HCEC 1CT (cell line): ENCODE results near the gene ZNF892.
A peak's percentile ranks its signal among the peaks of the same experiment; 100 is the strongest.
"Not testable (repeated sequence)": the region's sequence is repeated elsewhere in the genome, so short reads cannot be mapped to it uniquely, and the experiment has no call there.

Experiments
- DNase-seq: peaks from one replicate; pipeline ENCODE4 v3.0.0-alpha.2; 2017

ZNF892 gene

DNA sequence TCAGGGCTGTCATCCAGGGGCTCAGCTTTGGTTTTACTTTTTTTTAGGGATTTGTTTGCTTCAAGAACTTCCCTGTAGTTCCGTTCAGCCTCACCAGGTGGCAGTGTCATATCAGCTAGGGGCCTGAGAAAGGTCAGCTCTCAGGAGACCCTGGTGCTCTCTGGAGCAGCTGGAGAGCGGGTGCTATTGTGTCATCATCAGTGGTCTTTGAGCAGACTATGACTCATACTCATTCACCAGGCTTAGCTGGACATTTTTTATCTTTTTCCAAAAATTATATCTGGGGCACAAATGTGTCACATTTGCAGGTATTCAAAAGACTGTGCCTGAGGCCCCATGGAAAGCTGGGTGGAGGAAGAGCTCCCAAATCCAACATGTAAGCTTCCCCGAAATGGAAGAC lies 24.4 kb downstream of the ZNF892 start:
- peak; percentile 78 for DNase-seq

DNA sequence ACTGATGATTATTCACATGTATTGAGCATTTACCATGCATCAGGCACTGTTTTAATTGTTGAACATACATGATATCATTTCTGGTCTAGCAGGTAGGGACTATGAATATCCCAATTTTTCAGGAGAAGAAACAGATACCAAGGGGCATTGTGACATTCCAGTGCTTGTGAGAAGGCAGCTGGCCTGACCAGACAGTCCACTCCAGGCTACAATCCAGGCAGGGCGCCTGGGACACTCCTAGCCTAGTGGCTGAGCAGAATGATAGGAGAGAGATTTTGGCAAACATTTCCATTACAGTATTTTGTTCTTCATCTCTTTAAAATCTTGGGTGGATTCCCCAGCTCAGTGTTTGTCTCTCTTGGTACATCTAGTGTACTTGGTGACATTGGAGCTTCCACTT lies 24.9 kb downstream of the ZNF892 start:
- DNase-seq = no peak

DNA sequence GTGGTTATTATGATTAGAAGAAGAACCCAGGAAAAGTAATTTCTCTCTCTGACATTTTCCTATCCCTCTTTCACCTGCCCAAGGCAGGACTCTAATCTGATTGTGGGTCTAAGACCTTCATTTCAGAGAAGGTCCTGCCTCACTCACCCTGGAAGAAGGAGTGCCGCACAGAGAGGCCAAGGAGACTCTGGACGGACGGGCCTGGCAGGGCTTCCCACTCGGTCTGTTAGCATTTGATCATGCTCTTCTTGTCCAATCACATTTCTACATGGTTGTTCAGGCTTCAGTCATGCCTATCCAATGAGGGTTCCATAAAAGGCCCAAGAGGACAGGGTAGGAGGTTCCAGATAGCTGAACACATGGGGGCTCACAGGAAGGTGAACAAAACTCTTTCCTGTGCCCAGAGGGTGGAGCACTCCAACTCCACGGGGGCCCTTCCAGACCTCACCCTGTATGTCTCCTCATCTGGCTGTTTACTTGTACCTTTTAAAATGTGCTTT lies 27.0 kb downstream of the ZNF892 start:
- no peak for DNase-seq

DNA sequence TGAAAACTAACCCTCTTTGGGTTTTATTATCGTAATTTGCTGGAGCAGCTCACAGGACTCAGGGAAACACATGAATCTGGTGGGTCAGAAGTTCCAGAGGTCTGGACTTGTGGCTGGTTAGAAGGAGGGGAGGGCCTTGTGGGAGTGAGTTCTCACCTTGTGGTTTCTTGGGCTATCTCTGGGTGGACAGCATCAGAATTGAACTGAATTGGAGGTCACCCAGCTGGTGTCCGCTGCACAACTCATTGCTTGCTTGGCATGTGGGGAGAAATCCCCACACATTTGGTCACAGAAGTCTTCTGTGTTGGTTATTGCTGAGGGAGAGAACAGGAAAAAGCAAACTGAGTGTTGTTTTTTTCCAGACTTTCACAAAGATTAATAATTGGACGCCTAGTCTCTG lies 27.5 kb downstream of the ZNF892 start:
- DNase-seq = no peak

DNA sequence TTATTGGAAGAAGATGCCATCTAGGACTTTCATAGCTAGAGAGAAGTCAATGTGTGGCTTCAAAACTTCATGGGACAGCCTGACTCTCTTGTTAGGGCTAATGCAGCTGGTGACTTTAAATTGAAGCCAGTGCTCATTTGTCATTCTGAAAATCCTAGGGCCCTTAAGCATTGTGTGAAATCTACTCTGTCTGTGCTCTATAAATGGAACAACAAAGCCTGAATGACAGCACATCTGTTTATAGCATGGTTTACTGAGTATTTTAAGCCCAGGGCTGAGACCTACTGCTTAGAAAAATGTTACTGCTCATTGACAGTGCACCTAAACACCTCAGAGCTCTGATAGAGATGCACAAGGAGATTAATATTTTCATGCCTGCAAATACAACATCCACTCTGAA lies 30.8 kb downstream of the ZNF892 start:
- no peak for DNase-seq

DNA sequence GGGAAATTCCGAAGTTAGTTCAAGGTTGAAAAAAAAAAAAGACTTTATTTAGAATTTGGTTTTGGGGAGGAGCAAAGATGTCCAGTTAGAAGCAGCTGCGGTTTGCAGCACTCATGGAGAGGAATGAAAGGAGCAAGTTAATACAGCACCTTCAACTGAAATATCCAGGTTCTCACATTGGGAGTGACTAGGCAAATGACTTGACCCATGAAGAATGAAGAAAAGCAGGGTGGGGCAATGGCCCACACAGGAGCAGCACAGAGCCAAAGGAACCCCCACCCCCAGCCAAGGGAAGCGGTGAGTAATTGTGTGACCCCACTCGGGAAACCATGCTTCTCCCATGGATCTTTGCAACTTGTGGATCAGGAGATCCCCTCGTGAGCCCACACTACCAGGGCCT lies 32.8 kb downstream of the ZNF892 start:
- DNase-seq = no peak

DNA sequence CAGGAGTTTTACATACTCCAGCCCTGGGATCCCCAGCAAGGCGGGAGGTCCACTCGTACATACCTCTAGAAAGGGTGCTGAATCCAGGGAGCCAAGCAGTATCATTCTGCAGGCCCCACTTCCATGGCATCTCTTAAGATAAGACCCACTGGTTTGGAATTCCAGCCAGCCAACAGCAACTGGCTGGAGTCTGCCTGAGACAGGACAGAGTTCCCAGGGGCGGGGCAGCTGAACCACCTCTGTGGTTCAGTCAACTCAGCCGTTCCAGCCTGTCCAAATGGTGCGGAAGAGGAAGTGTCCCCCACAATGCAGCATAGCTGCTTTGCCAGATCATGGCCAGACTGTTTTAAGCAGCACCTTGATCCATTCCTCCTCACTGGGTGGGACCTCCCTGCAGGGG lies 33.2 kb downstream of the ZNF892 start:
- no peak for DNase-seq

DNA sequence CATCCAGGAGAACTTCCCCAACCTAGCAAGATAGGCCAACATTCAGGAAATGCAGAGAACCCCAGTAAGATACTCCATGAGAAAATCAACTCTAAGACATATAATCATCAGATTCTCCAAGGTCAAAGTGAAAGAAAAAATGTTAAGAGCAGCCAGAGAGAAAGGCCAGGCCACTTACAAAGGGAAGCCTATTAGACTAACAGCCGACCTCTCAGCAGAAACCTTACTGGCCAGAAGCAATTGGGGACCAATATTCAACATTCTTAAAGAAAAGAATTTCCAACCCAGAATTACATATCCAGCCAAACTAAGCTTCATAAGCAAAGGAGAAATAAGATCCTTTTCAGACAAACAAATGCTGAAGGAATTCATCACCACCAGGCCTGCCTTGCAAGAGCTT lies 34.8 kb downstream of the ZNF892 start:
- DNase-seq = not testable (repeated sequence)
